CD1c-positive myeloid dendritic cell (primary cell): ENCODE results near the gene MITF.
"Not testable (repeated sequence)": the region's sequence is repeated elsewhere in the genome, so short reads cannot be mapped to it uniquely, and the experiment has no call there.

Source experiments
- DNase-seq: peaks from one replicate; pipeline ENCODE4 v3.0.0-alpha.2; 2016; ENCODE audit errors: extremely low spot score

MITF gene

GRCh38 chr3:69787436-69788168 lies 48.3 kb downstream of the MITF start:
- DNase-seq = no peak

- peak; percentile 68 for DNase-seq
Observed at GRCh38 chr3:69791106-69791505, 51.8 kb downstream of the MITF start.

DNA sequence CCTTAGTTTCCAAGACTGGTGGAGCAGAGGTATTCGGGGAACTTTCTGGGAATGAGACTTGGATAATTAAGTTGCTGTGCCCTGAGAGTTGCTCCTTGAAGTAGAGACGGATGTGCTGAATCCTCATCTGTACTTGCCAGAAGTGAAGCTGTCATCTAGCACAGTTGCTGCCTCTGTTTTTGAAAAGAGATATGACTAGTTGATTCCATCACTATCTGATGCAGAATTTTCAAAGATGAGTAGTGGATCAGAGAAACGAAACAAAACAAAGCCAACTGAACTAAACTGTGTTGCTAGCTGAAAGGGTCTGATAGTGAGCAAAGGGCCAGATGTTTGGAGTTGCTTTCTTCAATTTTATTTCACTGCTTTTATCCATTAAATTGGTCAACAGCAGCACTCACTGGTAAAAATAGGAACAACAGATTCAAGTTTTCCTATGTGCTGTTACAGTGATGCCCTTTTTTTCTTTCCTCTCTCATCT lies 52.7 kb downstream of the MITF start:
- peak; percentile 36 for DNase-seq

- DNase-seq = not testable (repeated sequence)
Observed at GRCh38 chr3:69796126-69796525, 56.9 kb downstream of the MITF start.

DNA sequence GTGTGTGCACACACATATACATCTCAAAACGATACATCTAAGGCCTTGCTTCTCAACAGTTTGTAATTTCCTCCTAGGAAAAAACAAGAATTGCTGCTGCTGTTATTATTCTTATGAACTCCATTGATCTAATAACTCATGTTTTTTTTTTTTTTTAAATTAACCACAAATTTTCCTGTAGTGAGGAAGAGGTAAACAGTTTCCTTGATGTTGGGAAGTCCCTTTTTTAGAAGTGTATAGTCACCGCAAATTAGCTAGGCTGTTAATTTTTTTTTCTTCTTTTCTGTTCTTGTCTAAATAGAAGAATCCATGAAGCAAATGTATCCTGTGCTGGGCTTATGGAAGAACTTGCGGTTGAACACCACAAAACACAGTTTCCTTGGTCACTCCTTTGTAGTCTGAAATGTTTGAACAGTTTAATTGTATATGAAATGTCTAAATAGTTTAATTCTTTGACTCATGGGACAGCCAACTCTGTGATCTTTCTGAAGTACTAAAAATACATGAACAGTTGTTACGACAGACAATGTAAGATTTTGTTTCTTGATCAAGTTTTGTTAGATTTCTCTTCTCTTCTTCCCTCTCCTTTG lies 64.5 kb downstream of the MITF start:
- no peak for DNase-seq

GRCh38 chr3:69805491-69805890 lies 66.2 kb downstream of the MITF start:
- DNase-seq = no peak

GRCh38 chr3:69806735-69807438 lies 67.6 kb downstream of the MITF start:
- no peak for DNase-seq

GRCh38 chr3:69807674-69808073 lies 68.4 kb downstream of the MITF start:
- DNase-seq = no peak

DNA sequence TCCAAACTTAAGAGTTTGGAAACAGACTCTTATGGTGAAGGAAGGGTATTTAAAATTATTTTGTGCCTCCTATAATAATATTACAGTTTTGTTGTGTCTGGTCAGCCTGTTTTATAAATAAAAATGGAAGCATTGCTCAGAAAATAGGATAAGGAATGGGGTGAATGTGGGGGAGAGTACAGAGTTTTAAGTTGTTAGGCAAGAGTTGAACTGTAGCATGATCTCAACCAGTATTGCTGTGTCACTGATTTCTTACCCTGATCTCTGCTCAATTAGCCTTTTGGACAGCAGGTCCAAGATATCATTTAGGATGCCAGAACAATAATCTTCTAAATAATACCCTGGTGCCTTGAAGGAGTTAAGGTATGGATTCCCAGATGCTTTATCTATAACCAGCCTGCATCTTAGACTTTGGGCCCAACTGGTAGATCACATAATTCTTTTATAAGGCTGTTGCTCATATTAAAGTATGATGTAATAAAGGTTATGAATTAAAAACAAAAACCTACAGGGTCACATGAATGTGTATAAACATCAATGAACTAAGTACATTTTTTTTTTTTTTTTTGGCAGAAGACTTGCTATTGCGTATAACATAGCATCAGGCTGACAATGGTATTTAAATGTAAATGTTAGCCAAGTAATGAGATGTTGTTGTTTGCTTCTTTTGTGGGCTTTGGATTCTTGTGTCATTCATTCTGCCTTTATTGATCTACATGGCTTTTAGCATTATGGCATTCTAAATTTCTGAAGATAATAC lies 70.0 kb downstream of the MITF start:
- DNase-seq = no peak

DNA sequence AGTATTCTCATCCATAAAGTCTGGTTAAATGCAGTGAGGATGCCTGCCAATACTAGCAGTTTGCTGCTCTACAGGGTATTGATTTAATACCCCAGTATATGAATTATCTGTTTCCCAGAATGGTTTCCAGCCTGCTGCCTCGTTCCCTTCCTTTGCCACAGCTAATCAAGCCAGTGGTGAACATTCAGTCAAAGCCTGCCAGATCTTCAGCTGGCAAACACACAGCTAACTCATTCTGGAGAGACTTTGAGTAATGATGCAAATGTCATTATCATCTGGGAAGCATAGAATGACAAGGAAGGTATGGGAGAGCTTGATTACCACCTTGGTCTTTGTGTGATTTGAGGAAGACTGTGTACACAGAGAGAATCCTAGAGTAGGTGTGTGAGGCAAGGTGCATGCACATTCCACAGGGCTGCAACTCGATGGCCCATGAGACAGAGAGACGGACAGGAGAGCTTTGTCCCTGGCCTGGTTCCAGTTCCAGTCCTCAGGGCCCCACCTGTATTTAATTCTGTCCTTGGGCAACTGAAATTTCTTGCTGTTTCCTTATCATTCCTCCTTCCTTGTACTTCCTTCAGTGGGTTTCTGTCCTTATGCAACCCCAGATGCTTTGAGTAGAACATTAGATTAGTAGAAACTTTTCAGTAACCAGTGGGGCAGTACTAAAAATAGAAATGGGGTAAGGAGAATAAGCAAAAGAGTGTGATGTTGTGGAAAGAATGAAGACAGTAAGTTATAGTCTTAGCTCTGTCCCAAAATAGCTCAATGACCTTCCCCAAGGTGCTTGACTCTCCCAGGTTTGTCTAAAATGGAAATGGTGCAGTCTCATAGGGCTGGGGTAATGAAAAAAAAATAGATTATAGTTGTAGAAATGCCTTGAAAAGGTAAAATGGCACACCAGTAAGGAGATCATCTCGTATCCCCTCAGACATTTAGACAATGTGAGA lies 72.5 kb downstream of the MITF start:
- no peak for DNase-seq

- no peak for DNase-seq
Observed at GRCh38 chr3:69815970-69816369, 76.7 kb downstream of the MITF start.

- DNase-seq = peak; percentile 35
Observed at GRCh38 chr3:69817988-69818387, 78.7 kb downstream of the MITF start.

DNA sequence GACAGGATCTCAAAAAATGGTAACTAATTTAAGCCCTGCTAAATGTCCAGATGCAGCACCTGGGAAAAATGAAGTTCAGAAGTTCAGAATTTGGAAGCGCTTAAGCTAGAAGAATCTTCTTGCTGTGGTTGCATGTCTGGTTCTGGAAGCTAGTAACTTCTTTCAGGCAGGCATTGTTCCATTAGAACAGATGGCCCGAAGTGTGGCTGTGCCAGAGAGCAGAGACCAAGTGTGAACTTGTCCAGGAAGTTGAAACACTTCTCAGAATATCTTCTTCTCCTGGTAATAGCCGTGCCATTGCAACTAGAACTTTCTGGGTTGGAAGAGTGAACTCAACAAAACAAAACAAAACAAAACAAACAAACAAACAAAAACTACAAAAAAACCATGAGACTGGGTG lies 80.0 kb downstream of the MITF start:
- DNase-seq = no peak

DNA sequence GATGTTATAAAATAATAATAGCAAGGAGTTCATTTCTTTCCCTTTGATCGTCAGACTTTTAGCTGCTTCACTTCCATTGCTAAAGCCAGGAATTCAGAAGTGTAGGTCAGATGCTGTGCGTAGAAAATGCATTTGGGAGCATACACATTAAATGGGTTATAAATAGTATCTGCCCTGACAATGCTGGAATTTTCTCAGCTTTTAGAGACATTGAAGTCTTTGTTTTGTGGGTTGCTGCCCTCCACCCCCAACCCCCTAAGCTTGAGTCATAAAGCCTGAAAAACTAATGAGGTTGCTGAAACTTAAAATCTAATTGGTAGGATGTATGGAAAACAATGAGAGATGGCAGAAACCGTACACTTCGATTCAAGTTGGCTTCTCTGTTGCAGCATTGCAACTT lies 81.9 kb downstream of the MITF start:
- no peak for DNase-seq

DNA sequence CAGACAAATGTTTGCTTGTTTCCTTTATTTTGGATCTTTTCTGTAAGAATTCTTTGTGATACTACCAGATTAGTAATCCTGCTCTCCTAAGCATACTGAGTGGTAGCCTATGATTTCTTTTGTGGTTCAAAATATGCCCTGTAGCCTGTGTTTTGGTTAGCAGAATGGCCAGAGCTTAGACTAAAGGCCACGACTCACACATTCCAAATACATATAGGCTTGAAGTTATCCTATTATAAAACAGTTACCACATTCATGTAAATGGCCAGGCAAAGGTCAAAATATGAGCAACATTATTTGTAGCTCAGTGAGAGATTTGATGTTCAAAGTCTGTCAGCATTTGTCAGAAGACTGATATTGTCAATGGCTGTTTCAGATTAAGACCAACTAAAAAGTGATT lies 84.5 kb downstream of the MITF start:
- no peak for DNase-seq

GRCh38 chr3:69825446-69825845 lies 86.2 kb downstream of the MITF start:
- DNase-seq = peak; percentile 48

- DNase-seq = no peak
Observed at GRCh38 chr3:69827127-69827526, 87.9 kb downstream of the MITF start.

- DNase-seq = no peak
Observed at GRCh38 chr3:69828817-69829216, 89.6 kb downstream of the MITF start.

GRCh38 chr3:69830147-69830546 lies 90.9 kb downstream of the MITF start:
- DNase-seq = no peak

GRCh38 chr3:69831737-69832136 lies 92.5 kb downstream of the MITF start:
- DNase-seq = no peak

- DNase-seq = no peak
Observed at GRCh38 chr3:69833591-69833990, 94.3 kb downstream of the MITF start.
